ENCODE measurements around the gene CDKAL1.
A peak's percentile ranks its signal among the peaks of the same experiment; 100 is the strongest.
"Not testable (repeated sequence)": the region's sequence is repeated elsewhere in the genome, so short reads cannot be mapped to it uniquely, and the experiment has no call there.

CDKAL1 gene

DNA sequence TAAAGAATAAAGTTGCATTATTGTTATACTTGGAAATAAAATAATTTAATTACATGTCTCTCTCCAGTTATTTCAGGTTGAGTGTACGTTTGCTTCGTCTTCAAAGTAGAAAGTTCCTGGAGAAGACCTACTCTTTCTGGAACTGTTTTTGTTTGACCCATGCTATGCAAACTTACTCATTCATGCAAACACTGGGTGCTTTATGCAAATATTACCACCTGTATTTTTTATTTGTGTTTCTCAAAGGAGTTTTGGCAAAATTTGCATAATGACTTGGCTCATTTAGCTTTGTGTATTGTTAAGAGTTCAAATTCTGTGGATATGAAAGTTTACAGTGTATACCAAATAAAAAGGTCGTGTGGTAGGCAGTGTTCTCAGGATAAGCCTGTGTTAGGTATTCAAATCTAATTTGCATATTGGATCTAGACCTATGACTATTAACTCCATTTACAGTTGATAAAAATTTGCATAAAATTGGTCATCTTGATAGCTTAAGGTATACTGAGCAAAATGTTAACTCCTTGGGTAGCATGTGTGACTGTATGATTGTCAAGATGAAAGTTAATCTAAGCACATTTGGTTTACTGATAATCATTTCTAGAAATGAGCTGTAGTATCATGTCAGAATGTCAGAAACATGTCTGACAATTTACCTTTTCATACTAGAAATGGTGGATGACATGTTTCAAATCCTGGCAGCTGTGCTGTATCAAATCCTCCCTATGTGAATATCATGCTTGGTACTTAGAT lies 65.2 kb downstream of the CDKAL1 start:
- no peak for DNase-seq

DNA sequence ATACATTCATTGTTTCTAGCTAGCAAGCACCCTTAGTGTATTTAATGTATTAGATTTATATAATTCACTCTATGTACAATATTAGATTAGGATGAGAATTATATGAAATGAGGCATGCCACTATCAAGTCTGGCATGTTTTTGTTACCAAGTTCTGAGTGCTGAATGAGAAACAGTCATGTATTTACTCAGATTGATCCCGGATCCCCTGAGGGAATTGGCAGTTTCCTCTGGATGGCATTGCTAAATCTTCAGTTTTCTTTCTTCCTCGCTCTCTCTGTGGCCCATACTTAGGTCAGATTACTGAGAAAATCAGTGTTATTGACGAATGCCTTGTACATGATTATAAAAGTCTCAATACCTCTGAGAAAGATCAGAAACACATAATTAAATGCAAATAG lies 66.6 kb downstream of the CDKAL1 start:
- DNase-seq = no peak

DNA sequence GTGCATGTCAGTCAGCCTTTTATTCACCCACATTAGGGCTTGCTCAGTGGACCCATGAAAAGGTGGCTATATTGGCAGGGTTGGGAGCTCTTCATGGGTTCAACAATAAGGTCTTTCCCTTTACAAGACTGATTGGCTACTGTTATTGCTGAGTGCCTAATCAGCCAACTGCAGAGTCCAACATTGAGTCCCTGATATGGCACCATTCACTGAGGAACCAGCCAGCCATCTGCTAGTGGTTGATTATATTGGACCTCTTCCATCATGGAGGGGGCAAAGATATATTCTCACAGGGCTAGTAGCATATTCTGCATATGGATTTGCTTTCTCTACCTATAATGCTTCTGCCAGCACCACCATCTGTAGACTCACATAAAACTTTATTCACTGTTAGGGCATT lies 69.9 kb downstream of the CDKAL1 start:
- DNase-seq = no peak

DNA sequence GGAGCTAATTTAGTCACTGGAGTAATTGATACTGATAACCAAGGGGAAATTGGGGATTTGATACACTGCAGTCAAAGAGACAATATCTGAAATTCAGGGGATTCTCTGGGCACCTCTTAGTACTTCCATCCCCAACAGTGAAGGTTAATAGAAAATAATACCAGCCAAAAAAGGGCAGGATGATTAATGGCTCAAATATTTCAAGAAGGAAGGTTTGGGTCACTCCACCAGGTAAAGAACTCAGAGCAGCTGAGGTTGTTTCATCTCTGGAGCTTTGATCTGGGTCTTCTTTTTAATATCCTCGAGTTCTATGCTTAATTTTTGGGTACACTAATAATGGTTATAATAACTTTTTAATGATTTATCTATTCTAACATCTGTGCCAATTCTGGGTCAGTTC lies 70.8 kb downstream of the CDKAL1 start:
- DNase-seq = no peak

DNA sequence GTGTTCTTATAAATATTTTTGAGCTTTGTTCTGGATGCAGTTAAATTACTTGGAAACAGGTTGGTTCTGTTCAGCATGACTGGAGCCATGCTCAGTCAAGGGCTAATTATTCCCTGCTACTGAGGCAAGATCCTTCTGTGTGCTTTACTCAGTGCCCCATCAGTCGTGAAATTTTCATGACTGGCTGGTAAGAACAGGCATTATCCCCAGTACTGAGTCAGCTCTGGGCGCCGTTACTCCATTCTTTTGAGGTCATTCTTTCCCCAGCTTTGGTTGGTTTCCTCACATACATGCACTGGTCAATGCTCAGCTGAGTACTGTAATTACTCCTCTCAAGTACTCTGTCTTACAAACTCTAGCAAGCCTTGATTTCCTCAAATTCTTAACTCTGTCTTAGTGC lies 71.3 kb downstream of the CDKAL1 start:
- no peak for DNase-seq

DNA sequence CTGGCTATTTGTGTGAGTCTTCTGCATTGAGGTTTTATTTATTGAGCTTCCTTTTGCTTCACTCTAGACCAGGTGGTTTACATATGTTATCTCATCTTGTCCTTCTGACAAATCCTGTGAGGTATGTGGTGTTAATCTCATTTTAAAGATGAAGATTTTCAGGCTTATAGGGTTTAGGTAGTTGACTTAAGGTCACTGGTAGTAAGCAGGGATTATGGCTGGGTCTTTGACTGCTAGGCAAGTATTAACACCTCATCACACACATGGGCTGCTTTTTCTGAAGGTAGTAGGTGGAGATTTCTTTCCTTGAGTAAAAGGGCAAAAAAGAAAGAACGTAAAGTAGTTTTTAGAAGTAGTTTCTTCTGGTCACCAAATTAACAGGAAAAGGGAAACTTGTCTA lies 72.6 kb downstream of the CDKAL1 start:
- no peak for DNase-seq

DNA sequence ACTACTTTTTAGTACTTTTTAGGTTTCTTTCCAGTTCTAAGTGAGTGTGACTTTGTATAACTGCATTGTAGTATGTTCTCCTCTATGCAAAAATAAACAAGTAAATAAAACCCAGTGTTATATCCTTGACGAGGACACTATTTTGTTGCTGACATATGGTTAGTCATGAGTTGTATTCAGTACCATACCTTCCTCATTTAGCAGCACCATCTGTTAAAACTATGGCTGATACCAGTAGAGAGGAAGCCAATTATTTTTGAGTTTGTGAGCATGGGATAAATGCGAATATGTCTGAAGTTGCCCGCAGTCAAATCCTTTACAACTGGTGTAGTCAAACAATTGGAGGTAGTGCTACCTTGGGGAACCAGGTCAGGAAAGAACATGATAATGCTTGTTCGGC lies 74.1 kb downstream of the CDKAL1 start:
- DNase-seq = no peak

DNA sequence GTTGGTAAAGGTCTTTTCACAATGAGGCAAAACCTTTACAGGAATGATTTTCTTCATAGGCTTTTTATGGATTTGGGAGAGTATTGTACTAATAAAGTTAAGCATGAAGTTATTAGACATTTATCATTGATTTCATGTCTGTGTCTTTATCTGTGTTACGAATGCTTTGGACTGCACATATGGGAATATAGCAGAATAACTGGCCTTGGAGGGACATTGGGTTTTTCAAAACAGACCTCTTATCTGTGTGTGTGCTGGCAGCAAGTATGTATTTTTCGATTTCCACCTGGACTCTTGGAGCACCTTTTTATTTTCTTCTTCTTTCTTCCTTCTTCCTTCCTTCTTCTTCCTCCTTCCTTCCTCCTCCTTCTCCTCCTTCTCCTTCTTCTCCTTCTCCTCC lies 74.6 kb downstream of the CDKAL1 start:
- DNase-seq = no peak

DNA sequence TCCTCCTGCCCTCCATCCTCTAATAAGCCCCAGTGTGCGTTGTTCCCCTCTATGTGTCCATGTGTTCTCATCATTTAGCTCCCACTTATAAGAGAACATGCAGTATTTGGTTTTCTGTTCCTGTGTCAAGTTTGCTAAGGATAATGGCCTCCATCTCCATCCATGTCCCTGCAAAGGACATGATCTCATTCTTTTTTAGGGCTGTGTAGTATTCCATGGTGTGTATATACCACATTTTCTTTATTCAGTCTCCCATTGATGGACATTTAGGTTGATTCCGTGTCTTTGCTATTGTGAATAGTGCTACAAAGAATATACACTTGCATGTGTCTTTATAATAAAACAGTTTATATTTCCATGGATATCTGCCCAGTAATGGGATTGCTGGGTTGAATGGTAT lies 75.7 kb downstream of the CDKAL1 start:
- not testable (repeated sequence) for DNase-seq

DNA sequence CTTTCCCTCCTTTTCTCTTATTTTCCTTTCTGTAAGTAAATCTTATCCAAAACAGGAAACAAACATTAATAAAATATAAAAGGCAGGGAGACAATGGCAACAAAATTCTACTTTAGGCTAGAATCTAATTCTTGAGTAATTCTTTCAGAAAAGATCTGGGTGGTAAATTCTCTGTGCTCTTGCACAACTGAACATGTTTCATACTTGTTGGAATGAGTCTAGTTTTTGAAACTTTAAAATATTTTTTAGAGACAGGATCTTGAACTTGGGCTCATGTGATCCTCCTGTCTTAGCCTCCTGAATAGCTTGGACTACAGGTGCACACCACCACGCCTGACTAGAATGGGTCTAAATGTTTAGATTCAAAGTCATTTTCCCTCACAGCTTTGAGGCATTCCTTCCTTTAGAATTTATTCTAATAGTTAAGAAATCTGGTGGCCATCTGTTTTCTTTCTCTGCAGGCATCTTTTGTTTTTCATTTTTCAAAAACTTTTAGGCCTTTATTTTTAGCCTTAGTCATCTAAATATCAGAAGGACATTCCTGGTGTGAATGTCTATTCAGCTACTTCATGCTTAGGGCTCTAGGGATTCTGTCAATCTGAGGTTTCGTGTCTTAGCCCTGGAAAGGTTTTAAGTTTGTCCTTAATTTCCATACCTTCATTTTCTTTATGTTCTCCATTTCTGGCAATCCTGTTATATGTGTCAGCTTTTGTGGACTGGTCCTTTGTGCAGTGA lies 76.5 kb downstream of the CDKAL1 start:
- no peak for DNase-seq

DNA sequence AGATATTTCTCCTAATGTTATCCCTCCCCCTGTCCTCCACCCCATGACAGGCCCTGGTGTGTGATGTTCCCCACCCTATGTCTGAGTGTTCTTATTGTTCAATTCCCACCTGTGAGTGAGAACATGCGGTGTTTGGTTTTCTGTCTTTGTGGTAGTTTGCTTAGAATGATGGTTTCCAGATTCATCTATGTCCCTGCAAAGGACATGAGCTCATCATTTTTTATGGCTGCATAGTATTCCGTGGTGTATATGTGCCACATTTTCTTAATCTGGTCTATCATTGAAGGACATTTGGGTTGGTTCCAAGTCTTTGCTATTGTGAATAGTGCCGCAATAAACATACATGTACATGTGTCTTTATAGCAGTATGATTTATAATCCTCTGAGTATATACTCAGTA lies 83.3 kb downstream of the CDKAL1 start:
- not testable (repeated sequence) for DNase-seq

DNA sequence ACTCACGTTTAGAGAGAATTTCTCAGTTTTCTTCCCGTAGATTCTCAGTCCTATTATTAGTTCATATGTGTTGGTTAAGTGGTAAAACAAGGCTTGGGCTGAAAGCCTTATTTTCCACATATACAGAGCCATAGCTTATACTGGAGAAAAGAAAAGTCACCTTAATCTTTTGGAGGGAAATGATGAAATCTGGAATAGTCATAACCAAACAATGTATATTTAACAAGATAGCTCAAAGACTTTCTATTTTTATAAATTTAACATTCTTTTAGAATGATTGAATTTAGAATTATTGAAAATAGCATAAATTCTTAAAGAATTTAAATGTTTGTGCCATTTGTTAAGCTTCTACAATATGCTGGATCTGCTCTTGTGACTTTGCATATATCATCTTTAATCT lies 85.8 kb downstream of the CDKAL1 start:
- no peak for DNase-seq

DNA sequence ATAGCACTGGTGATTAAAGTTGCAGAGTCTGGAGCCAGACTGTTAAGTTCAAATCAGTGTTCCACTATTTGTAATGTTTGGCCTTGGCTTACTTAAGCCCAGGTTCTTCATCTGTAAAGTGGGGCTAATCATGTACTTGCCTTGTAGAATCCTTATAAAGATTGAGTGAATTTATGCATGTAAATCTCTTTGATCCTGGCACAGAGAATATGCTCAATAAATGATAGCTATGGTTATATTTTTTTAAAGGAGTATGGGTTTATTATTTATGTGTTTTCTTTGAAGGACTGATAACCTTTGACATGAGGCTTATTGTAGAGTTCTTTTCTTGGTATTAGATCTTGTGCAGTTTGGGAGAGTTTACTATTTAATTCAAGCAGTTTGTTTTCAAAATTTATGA lies 89.5 kb downstream of the CDKAL1 start:
- no peak for DNase-seq

DNA sequence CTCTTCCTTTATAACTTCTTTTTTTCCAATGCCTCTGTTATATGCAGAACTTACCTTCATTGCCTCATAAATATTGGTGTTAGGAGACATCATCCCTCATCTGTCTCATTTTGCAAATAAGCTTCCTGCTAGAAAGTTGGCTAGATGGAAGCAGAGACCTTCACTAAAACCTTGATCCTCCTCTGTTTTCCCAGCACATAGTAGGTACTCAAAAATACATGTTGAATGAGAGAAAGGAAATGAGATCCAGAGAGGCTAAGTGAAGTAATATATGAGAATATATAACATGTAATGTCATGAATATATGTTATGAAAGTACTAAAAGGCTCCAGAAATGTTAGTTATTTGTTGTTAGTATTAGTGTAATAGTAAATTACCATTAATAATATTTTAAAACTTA lies 91.9 kb downstream of the CDKAL1 start:
- DNase-seq = no peak

DNA sequence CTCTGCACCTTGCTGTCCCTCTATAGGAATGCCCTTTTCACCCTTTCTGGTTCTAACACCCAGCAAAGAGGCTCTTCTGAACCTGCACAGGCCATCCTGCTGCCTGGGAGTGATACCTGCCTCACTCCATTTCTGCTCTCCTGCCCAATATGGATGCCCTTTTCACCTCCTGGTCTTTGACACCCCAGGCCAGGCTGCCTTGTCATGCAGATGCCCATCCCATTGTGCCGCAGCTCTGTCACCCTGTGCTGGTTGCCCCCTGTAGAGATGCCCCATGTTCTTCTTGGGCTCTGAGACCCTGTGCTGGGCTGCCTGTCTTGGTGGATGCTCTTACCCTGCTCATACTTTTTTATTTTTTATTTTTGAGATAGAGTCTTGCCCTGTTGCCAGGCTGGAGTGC lies 95.3 kb downstream of the CDKAL1 start:
- no peak for DNase-seq

DNA sequence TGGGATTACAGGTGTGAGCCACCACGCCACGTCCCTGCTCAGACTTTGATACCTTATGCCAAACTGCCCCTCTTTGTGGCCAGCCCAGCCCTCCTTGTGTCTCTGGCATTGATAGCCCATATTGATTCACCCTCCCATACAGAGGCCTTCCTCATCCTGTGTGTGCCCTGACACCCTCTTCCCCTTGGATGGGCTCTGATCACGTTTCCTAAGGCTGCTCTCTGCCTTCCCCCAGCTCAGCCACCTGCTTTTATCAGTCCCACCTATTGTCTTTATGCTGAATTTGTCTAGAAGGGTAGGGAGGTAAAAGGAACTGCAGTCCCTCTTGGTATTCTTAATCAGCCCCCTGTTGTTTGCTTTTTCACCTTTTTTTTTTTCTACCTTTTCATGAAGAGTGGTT lies 95.9 kb downstream of the CDKAL1 start:
- DNase-seq = no peak

DNA sequence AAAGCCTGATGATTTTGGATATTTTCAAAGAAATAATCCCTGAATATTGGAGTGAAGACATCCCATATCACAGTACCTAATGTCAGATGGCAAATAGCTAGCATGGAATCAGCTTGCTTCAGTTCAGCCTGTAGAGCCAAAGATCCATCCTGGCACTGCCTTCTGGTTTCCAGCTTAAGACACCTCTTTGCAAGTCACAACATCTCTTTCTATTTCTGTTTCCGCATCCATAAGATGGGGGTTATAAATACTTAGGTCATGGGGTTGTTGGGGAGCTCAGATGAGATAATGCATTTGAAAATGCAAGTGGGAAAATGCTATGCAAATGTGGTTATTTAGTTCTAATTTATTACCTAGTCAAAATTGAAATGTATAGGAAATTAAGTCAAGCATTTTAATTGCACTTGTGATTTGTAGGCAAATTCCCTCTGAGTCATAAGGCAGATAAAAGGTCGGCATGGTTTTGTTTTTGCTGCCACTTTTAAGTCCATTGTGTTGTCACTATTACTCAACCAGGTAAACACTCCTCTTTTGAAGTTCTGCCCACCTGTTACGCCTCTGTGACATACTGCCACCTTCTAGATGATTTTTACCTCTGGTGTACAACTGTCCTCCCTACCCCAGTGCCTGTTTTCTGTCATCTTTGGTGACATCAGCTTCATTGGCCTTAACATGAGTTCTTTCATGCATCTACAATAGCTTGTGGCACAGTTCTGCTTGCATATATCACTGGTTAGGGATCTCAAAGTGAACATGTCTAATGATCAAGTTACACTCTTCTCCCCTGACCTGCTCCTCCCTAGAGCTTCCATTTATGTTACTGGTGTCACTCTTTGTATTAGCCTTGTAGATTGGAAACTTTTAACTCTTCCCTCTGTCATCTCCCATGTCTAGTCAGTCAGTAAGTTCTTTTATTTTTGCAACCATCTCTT lies 96.6 kb downstream of the CDKAL1 start:
- peak; percentile 16 for DNase-seq

DNA sequence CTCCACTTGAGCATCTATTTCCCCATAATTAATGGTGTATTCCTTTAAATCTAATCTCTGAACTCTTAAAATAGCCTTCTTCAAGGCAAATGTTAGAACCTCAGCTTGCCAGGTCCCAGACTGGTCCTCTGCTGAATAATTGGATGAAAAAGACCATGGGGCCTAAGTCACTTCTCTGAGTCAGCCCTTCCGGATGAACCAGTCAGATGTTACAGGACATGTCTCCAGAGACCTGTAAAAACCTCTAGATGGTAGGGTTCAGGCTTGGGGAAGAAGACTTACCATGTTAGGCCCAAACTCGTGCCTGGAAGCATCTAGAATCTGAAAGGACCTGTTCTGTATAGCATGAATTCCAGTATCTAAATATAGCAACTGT lies 97.3 kb downstream of the CDKAL1 start:
- DNase-seq = no peak

DNA sequence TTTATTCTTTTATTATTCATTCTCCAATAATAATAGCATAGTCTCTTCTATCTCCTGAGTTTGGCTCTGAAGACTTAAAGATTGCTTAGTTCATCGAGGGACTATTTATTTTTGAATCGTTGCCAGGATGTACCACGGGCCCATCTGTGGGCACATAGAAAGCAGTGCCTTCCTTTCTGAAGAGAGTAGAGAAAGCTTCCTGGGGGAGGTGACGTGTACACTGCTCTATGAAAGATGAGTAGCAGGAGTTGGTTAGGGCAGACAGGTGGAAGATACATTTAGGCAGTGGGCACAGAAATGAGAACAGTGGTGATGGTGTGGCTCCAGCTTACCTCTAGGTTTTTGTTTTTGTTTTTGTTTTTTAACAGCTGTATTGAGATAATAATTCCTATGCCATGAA lies 98.4 kb downstream of the CDKAL1 start:
- no peak for DNase-seq

DNA sequence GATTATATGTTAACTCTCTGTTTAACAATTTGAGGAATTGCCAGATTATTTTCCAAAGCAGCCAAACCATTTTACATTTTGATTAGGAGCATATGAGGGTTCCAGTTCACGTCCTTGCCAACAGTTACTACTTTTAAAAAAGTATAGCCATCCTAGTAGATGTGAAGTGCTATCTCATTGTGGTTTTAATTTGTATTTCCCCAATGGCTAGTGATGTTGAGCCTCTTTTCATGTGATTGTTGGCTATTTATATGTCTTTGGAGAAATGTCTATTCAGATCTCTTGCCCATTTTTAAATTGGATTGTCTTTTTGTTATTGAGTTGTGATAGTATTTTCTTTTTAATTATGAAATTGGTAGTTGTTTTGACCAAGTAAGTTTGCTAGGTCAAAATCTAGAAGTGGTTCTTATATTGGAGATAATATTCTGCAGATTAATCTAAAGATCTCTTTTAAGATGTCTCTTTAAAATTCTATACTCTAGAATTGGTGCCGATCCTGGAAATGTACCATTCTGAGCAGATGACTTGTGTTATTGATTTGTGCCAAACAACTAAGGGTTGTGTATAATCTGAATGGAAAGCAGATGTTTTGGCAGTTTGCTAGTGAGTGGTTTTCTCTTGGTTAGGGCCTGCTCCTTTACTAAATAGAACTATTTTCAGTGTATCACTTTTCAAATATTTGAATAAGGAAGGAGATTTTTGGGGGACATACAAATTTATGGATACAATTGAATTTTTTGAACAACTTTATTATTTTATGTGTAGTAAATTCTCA lies 99.5 kb downstream of the CDKAL1 start:
- DNase-seq = no peak

DNA sequence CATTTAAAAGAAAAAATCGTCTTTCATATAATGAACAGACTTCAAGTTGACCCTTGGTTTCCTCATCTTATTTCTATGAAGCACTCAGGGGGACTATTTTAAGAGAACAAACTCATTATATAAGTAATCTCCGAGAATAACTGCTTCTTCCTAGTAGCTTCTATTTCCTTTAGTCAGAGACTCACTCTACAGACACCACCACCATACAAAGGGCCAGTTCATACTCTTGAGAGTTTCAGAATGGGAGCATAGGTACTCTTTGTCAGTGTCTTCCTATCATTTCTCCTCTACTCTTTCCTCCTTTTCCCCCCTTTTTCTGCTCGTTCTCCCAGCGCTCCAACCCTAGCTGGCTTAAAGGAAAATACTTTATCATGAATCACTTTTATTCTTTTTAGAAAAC lies 104.9 kb downstream of the CDKAL1 start:
- no peak for DNase-seq

DNA sequence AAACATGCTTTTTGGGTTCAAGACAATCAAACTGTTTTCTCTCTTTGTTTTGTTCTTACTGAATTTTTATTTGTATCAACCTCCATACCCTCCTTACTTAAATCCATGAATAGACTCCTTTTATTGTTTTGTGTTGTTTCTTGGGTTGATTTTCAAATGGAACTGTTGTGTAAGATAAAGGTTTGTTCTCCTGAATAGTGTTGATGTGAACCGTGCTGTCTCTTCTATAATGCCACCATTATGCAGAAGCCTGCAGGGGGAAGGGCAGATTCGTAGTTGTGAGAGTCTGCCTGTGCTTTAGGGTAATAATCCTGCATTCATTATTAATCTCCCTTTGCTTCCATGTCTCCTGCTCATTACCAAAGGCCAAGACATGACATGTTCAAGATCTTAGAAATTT lies 105.9 kb downstream of the CDKAL1 start:
- DNase-seq = no peak

DNA sequence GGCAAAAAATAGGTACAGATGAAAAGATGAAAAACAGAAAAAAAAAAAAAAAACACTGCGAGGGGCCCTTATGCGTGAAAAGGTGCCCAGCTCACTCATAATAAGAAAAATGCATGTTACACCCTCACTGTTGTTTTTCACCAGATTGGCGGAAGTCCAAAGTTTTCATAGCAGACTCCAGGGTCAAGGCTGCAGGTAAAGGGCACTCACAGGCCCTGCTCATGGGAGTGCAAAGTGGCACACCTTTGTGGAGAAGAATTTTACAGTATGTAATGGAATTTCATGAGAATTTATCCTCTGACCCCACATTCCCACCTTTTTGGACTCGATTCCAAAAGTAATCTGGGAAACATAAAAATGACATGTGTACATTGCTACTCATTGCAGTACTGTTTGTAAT lies 108.2 kb downstream of the CDKAL1 start:
- no peak for DNase-seq
